ENCODE measurements around the gene TLCD3A. TPM values are rescaled to one million over a fixed set of nuclear protein-coding genes. Genes with fewer than 3 reads are reported as not detected.

Gene TLCD3A
- total and polyA plus RNA-seq, 2 donors (not counting 3 experiments of a cell fraction or from before 2014, with no cell fraction given), result 36.6 to 54.1 TPM

- no peaks in the 10 kb centered on the region for H3K36me3 ChIP-seq (ENCODE audit: control insufficient read depth in 2 of 2, extremely low read depth in 1 of 2, insufficient read depth in 2 of 2, low read length in 2 of 2)
- H3K27ac ChIP-seq (ENCODE audit: insufficient read depth, low read depth, low read length), result no peak overlapping the region
- ChIA-PET CTCF (interaction anchor here (0.7 to 0.9 kb wide), 3 partner anchors 26 to 306 kb away, joined by 3 to 4 read pairs (median 3); no protein-coding TSS in a partner anchor), POLR2A (no interaction called here)
- no peaks in the 10 kb centered on the region for H3K9me3 ChIP-seq (replicated peaks; ENCODE audit: control insufficient read depth, insufficient read depth, low read length)
- intact Hi-C loops (cut with micrococcal nuclease) (loop anchor here (5.0 kb wide), 1 partner anchor 264 kb away; no protein-coding TSS in a partner anchor), dilution Hi-C loops (cut with MboI; ENCODE audit: extremely low pct_ligation_motif_present, low sequenced_read_pairs) (no loop called here)
- no peak for FAIRE-seq
- H3K79me2 ChIP-seq (ENCODE audit: control insufficient read depth, insufficient read depth, low read length), result peaks cover 16% of the 10 kb centered on the region
- no peak overlapping the region for H2AFZ ChIP-seq (ENCODE audit: low read depth, low read length)
- DNase-seq (ENCODE audit: low read depth, low spot score), result no peak
- BruUV-seq (replicated peaks), result no TSS peak
- H3K4me1 ChIP-seq (ENCODE audit: control insufficient read depth, extremely low read depth, insufficient read depth, low read length), result peaks cover 19% of the 10 kb centered on the region
- no peak overlapping the region for H3K4me2 ChIP-seq (ENCODE audit: insufficient read depth, low read length)
- H3K4me3 ChIP-seq (replicated peaks in 1 of 3; ENCODE audit: insufficient read depth in 1 of 3, low read depth in 1 of 3, low read length in 3 of 3), result no peak overlapping the region
- TF ChIP-seq POLR2A (IDR thresholded peaks at IDR 0.05; ENCODE audit: low read depth, low read length) (no peak), CTCF (IDR thresholded peaks at IDR 0.05; ENCODE audit: extremely low read depth in 1 of 2, insufficient read depth in 1 of 2, low read depth in 1 of 2, low read length in 2 of 2) (no peak), JUN (IDR thresholded peaks at IDR 0.05; ENCODE audit: borderline replicate concordance, insufficient read depth, insufficient read length, low read depth) (no peak), GATA2 (IDR thresholded peaks at IDR 0.05; ENCODE audit: insufficient read depth, insufficient read length, low read depth, low read length) (no peak), POLR2AphosphoS5 (IDR thresholded peaks at IDR 0.05; ENCODE audit: insufficient read depth, low read depth, low read length) (no peak), EZH2 (IDR thresholded peaks at IDR 0.05; ENCODE audit: borderline replicate concordance, low read depth, low read length, severe bottlenecking) (no peak), MYC (IDR thresholded peaks at IDR 0.05; ENCODE audit: low read depth, low read length) (no peak)
- TF ChIP-seq, protein P1, sequence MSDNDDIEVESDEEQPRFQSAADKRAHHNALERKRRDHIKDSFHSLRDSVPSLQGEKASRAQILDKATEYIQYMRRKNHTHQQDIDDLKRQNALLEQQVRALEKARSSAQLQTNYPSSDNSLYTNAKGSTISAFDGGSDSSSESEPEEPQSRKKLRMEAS (IDR thresholded peaks at IDR 0.05; ENCODE audit: insufficient read depth, insufficient read length), result no peak
- no peaks in the 10 kb centered on the region for H3K27me3 ChIP-seq (ENCODE audit: control insufficient read depth in 2 of 2, insufficient read depth in 2 of 2, low read length in 2 of 2)
- no peaks in the 10 kb centered on the region for H4K20me1 ChIP-seq (replicated peaks; ENCODE audit: control insufficient read depth, extremely low read depth, insufficient read depth, low read length)
- no peaks in the 10 kb centered on the region for H3K9me1 ChIP-seq (replicated peaks; ENCODE audit: control insufficient read depth, extremely low read depth, insufficient read depth, low read length)
- no peak overlapping the region for H3K9ac ChIP-seq (replicated peaks; ENCODE audit: extremely low read depth, insufficient read depth, low read length)
Measured at GRCh38 chr17:718075-718474, 14.3 kb upstream of the TLCD3A start.

All from endothelial cell of umbilical vein (primary cell).